ENCODE results near the gene RBM6. TPM values are rescaled to one million over a fixed set of nuclear protein-coding genes. Genes with fewer than 3 reads are reported as not detected.

Gene RBM6
- total and polyA plus RNA-seq, 7 donors = 21.6 to 42.8 (median 29.8) TPM

DNA sequence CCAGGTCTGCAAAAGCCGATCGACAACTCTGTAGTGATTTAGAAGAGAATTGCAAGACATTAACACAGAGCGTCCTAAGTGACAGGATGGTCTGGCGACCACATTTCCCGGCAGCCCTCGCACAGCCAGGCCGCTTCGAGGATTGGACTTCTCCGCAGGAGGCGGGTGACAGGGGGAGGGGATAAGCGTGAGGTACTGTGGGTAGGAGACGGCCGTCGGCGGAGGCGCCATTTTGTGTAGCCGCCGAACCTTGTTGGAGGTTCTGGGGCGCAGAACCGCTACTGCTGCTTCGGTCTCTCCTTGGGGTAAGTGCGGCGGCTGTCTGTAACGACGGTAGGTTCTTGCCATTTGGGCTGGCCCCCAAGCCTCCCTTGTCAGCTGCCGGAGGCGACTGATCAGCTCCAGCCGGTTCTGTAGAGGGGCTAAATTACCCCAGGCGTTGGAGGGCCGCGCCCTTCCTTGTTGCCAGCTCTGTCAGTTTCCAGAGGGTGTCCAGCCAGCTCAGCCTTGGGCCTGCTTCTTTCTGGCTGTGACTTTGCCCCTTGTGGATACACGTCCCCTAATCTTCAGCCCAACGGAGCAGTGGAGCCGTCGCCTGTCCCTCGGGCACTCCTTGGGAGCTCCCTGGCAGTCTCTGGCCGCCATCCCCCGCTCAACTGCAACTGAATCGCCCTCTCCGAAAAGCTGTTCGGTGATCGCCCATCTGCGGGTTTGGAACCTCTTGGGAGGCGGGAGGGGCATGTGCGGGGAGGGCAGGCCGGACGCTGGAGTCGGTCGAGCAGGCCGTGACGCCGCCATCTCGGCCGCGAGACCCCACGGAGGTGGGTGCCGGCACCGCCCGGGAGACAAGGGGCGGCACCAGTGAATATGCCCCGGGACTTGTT lies 149.0 kb downstream of the RBM6 start, which contains the start of gene RBM5:
RBM5 (plus strand) TSS at position 195 of the 884 bp plus-strand sequence. CDS start 1,516 bp downstream, outside the sequence.
- H3K36me3 ChIP-seq (ENCODE audit: insufficient read depth in 1 of 2, low read depth in 1 of 2) = peaks cover 3 to 39% of the 10 kb centered on the region in 2 donors
- H3K27me3 ChIP-seq (ENCODE audit: insufficient read depth in 3 of 3, low read length in 2 of 3) = no peaks in the 10 kb centered on the region
- ATAC-seq (peak; percentile 99 to 100 (median 99)), DNase-seq (peak; percentile 93 to 95)
- intact Hi-C loops (cut with DNase I) = no loop called here
- peak within 1 kb of the TSS; percentile 99 for H3K27ac ChIP-seq
- H3K4me3 ChIP-seq = peak within 1 kb of the TSS; percentile 100
- no peaks in the 10 kb centered on the region for H3K9me3 ChIP-seq
- WGBS, 3 donors = 0% methylated on average over 61 of the region's 61 CpGs
- TF ChIP-seq CTCF (IDR thresholded peaks at IDR 0.05) = no peak
- H3K4me1 ChIP-seq = peaks cover 20% of the 10 kb centered on the region

DNA sequence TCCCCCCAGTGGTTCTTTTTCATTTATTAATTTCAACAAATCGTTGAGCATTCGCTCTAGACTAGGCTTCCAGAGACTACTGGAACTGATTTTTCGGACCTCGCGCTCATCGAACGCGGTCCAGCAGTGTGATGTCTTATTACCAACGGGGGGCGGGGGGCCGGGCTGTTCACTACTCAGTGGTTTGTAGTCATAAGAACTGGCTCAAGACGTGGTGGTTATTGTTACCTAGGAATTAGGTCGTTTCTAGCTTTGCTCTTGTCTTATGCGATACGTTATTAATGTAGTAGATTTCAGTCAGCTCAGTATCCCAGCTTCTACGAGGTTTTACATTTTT lies 149.6 kb downstream of the RBM6 start:
- no peak for TF ChIP-seq CTCF (IDR thresholded peaks at IDR 0.05)
- 0 to 1% (median 0%) methylated on average over 16 of the region's 16 CpGs for whole genome bisulfite sequencing, 3 donors
- no peaks in the 10 kb centered on the region for H3K9me3 ChIP-seq
- peaks cover 3 to 45% of the 10 kb centered on the region in 2 donors for H3K36me3 ChIP-seq (ENCODE audit: insufficient read depth in 1 of 2, low read depth in 1 of 2)
- no peaks in the 10 kb centered on the region for H3K27me3 ChIP-seq (ENCODE audit: insufficient read depth in 3 of 3, low read length in 2 of 3)
- peak overlapping the region; percentile 99 for H3K27ac ChIP-seq
- H3K4me3 ChIP-seq = peak overlapping the region; percentile 100
- ATAC-seq (peak; percentile 25 to 51 (median 35)), DNase-seq (no peak)
- intact Hi-C loops (cut with DNase I) = no loop called here
- peaks cover 20% of the 10 kb centered on the region for H3K4me1 ChIP-seq

GRCh38 chr3:50090984-50091383 lies 151.0 kb downstream of the RBM6 start:
- peak overlapping the region; percentile 100 for H3K4me3 ChIP-seq
- no peak for ATAC-seq
- H3K27ac ChIP-seq = no peak overlapping the region
- peaks cover 7 to 60% of the 10 kb centered on the region in 2 donors for H3K36me3 ChIP-seq (ENCODE audit: insufficient read depth in 1 of 2, low read depth in 1 of 2)
- H3K4me1 ChIP-seq = peaks cover 20% of the 10 kb centered on the region
- H3K9me3 ChIP-seq = no peaks in the 10 kb centered on the region
- H3K27me3 ChIP-seq (ENCODE audit: insufficient read depth in 3 of 3, low read length in 2 of 3) = no peaks in the 10 kb centered on the region
- TF ChIP-seq CTCF (IDR thresholded peaks at IDR 0.05) = no peak
- DNase-seq = no peak
- intact Hi-C loops (cut with DNase I) = no loop called here

DNA sequence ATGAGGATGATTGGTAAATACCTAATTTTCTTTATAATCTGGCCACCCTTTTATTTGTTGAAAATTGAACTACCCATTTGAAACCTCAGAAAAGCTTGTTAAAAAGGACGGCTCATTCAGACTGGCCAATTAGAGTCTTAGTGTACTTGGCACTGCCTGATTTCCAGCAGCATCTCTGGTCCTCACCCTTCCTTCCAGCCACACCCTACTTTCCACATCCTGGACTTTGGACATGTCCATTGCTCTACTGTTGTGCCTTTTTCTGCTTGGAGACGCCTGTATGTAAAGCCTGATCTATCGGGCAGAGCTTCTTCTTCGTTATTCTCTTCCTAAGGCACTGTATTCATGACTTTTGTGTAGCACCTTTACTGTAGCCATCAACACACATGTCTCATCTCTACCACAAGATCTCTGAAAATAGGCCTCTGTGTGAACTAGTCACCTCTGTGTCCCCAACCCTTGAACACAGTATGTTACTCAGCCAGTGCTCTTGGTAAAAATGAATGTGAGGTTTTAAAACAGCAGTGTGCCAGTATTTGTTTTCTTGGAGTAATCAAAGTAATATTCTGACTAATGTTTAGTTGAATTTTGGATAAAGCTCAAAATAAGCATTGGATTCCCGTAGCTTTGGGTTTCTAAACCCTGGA lies 155.5 kb downstream of the RBM6 start:
- ATAC-seq (no peak), DNase-seq (no peak)
- intact Hi-C loops (cut with DNase I) = no loop called here
- Histone ChIP-seq H3K27me3 (ENCODE audit: insufficient read depth in 3 of 3, low read length in 2 of 3) (no peaks in the 10 kb centered on the region), H3K4me3 (no peak overlapping the region), H3K27ac (no peak overlapping the region), H3K9me3 (no peaks in the 10 kb centered on the region), H3K4me1 (peaks cover 12% of the 10 kb centered on the region), H3K36me3 (ENCODE audit: insufficient read depth in 1 of 2, low read depth in 1 of 2) (peaks cover 16 to 100% of the 10 kb centered on the region in 2 donors)
- 90 to 95% (median 94%) methylated on average over 5 of the region's 5 CpGs for WGBS, 3 donors
- no peak for TF ChIP-seq CTCF (IDR thresholded peaks at IDR 0.05)

Data from psoas muscle (tissue), 8 donors.